Motor neuron (in vitro differentiated cells): ENCODE results near the gene IRAK2. TPM values are rescaled to one million over a fixed set of nuclear protein-coding genes. Genes with fewer than 3 reads are reported as not detected.
A peak's percentile ranks its signal among the peaks of the same experiment; 100 is the strongest.

Experiments
- ATAC-seq, 8 experiments: fragments of 200-7000 bp; cut with Tn5 transposase; replicated peaks in 6 of 8; 2 replicates each; pipeline ENCODE4 v1.8.0; 2021; ENCODE audit warnings: mild to moderate bottlenecking in 8 of 8, moderate library complexity in 8 of 8
- H3K27ac ChIP-seq, 2 donors: fragments of 250-450 bp; sonication (Bioruptor Pico); 2 replicates each; pipeline ENCODE4 v1.9.0; 2021; ENCODE audit warnings: antibody characterized with exemption in 2 of 2, mild to moderate bottlenecking in 2 of 2, moderate library complexity in 1 of 2
- H3K4me1 ChIP-seq, 2 donors: fragments of 250-450 bp; sonication (Bioruptor Pico); replicated peaks in 1 of 2; 2 replicates each; pipeline ENCODE4 v1.6.1; 2021; ENCODE audit warnings: antibody characterized with exemption in 2 of 2, mild to moderate bottlenecking in 2 of 2, moderate library complexity in 1 of 2
- H3K4me3 ChIP-seq, 5 donors: fragments of 250-450 bp; sonication (Bioruptor Pico); 2 replicates each; pipeline ENCODE4 v1.9.0; 2021; ENCODE audit warnings: antibody characterized with exemption in 5 of 5, mild to moderate bottlenecking in 5 of 5, moderate library complexity in 4 of 5
- WGBS, 10 experiments: fragments of 450-650 bp; shearing (Covaris generic); methylation state at CpG; one replicate each; pipeline ENCODE4 v1.0.0; 2022; 5-methylcytosine and 5-hydroxymethylcytosine counted together
- in situ Hi-C, 9 experiments: fragments of 400-800 bp; cut with MboI; loops; one replicate each; pipeline ENCODE4 v1.15.0; 2021; ENCODE audit warnings: low sequenced_read_pairs in 9 of 9, low pct_unique_long_range_greater_than_20kb in 2 of 9; ENCODE audit not compliant: unreplicated experiment in 9 of 9
- total RNA-seq, 8 experiments: library from RNA; unstranded; fragments of 300-600 nt; gene quantifications; 2 replicates each; pipeline versions ENCODE4 v1.2.3 to v1.2.4, GENCODE V29; 2022

The IRAK2 gene
- total RNA-seq, 8 experiments from 2014 or later = 0.63 to 2.5 (median 1.7) TPM

DNA sequence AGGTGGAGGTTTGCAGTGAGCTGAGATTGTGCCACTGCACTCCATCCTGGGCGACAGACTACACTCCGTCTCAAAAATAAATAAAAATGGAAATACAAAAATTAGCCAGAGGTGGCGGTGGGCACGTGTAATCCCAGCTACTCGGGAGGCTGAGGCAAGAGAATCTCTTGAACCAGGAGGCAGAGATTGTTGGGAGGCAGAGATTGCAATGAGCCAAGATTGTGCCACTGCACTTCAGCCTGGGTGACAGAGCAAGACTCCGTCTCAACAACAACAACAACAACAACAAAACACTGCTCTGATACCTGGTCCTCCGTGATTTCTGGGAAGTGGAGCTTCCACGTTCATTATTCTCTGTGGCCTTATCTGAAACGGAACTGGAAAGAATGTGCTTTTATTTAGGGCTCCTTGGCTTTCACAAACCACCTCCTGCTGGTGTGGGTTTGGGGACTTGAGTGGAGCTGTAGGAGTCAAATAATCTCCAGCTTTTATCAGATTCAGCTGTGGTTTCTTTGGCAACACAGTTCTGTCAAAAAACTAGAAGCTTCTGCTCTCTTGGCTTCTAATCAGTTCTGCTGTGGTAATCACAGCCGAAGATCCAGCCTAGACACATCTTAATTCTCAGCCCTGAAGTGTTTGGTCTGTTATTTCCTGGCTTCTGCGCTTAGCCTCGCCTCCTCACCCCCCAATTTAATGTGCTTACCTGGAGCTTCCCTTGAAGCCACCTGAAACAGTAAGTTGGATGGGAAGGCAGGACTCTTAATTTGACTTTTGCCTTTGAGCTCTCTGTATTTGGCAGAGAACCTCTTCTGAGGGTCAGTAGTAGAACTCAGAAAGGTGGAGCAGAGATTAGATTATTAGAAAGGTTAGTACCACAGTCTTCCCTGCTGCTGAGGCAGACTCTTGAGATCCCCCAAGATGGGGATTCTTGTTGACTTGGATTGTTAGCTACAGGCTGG is 21.4 kb downstream of the IRAK2 start:
- Histone ChIP-seq H3K27ac (no peak overlapping the region), H3K4me3 (no peak overlapping the region), H3K4me1 (peaks cover 0 to 6% of the 10 kb centered on the region in 2 donors)
- ATAC-seq = no peak
- in situ Hi-C loops = no loop called here
- WGBS, 10 experiments = 51 to 100% (median 92%) methylated on average over 1 to 12 of the region's 12 CpGs; no CpG with 5 or more reads in 2 of the 10 experiments

DNA sequence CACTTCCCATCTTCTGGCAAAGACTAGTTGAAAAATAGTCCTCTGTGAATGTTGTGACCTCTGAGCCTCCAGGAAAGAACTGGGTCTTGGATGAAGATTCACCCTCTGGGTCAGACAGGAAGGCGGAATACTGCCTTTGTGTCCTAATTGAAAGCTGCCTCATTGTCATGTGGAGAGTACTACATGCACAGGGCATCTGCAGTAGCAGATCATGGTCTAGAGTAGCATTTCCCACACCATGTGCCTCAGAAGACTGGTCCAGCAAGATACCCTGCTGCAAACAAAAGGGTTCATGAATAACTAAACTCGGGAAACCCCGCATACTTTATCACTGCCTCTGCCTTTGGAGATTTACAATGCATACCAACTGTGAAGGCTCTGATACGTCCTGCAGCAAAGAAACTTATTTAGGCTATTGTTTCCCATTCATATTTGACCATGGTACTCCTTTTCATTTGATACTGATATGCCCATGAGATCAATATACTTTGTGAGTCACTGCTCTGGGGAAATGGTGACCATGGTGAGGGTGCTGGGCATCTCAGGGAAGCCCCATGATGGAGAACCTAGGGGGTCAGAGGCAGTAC is 22.7 kb downstream of the IRAK2 start:
- ATAC-seq = peak in 3 of 8 experiments; percentile 32 to 58 (median 52)
- no peak overlapping the region for H3K4me3 ChIP-seq
- peaks cover 0 to 14% of the 10 kb centered on the region in 2 donors for H3K4me1 ChIP-seq
- in situ Hi-C loops = no loop called here
- H3K27ac ChIP-seq = no peak overlapping the region
- 20 to 100% (median 69%) methylated on average over 1 to 3 of the region's 4 CpGs; no CpG with 5 or more reads in 2 of the 10 experiments for WGBS, 10 experiments

DNA sequence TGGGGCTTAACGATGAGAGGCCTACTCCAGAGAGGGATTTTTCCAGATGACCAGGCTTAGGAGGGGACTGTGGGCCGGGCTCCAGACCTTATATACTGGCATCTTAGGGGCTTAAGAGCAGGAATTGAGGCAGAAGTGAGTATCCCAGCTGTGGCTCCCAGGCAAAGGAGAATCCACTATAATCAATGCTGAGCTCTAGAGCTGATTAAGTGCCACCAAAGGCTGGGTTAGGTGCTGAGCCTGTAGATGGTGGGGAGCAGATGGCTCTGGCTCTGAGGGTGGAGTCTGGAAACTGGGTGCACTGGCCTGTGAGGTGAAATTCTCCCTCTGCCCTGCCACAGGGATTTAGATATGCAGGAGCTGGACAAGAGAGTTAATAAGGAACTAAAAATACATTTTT is 23.2 kb downstream of the IRAK2 start:
- Histone ChIP-seq H3K4me1 (peaks cover 0 to 14% of the 10 kb centered on the region in 2 donors), H3K27ac (no peak overlapping the region), H3K4me3 (no peak overlapping the region)
- in situ Hi-C loops = no loop called here
- ATAC-seq = no peak
- 100% methylated on average over 1 to 2 of the region's 2 CpGs; no CpG with 5 or more reads in 6 of the 10 experiments for WGBS, 10 experiments

DNA sequence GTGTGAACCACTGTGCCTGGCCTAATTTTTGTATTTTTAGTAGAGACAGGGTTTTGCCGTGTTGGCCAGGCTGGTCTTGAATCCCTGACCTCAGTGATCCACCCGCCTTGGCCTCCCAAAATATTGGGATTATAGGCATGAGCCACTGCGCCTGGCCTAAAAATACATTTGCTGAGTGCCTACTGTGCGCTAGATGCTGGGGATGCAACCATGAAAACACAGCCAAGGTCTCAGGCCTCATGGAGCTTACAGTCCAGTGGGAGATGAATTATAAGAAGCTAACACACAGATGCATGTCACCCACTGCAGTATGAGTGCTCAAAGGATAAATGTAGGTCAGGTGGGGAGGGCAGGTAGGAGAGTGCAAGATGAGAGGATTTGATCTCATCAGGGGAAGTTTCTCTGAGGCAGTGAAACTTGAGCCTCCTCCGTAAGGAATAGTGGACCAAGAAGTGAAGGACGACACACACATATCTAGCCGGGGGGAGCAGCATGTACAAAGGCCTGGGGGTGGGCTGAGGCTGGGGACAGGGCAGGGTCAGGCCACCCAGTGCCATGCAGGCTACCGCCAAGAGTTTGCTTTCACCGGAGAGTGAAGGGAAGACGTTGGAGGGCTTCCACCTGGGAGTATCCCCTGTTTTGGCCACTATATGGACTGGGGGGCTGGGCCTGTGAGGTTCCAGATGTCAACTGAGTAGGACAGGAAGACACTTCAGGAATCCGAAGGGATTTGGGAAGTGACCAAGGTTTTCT is 24.3 kb downstream of the IRAK2 start:
- Histone ChIP-seq H3K4me3 (no peak overlapping the region), H3K27ac (no peak overlapping the region), H3K4me1 (peaks cover 0 to 14% of the 10 kb centered on the region in 2 donors)
- ATAC-seq = no peak
- in situ Hi-C loops = no loop called here
- 83 to 100% (median 100%) methylated on average over 1 to 4 of the region's 11 CpGs; no CpG with 5 or more reads in 5 of the 10 experiments for WGBS, 10 experiments

DNA sequence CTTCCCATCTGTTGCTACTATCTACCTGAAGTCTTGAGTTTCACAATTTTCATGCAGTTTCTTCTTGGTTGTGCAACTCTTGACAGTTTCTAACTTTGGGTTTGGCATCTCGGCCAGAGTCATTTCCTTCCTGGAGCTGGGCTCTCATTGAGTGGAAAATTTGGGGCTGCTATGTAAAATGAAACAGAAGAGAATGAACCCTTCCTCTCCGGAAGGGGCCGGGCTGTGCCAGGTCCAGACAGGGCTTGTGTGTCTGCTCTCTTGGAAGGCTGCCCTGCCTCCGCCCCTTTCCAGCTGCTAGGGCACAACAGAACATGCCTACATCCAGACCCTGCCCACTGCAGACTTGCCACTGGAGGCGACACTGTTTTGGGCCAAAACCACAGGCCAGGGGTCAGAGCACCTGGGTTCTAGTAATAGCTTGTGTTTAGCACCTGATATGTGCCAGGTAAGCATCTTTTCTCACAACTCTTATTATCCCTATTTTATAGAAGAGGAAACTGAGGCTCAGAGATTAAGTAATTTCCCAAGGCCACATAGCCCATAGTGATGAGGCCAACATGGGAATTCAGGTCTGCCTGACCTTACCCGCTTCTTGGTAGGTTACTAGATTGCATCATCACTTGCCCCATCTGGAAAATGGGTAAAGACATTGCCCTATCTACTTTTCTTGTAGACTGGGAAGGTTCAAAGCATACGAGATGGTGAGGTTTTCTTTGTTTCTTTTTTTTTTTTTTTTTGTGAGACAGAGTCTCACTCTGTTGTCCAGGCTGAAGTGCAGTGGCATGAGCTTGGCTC is 25.0 kb downstream of the IRAK2 start:
- 12 to 96% (median 77%) methylated on average over 1 to 5 of the region's 7 CpGs; no CpG with 5 or more reads in 2 of the 10 experiments for WGBS, 10 experiments
- H3K4me1 ChIP-seq = peaks cover 0 to 14% of the 10 kb centered on the region in 2 donors
- in situ Hi-C loops = no loop called here
- H3K4me3 ChIP-seq = no peak overlapping the region
- no peak overlapping the region for H3K27ac ChIP-seq
- peak in 1 of 8 experiments; percentile 9 for ATAC-seq

DNA sequence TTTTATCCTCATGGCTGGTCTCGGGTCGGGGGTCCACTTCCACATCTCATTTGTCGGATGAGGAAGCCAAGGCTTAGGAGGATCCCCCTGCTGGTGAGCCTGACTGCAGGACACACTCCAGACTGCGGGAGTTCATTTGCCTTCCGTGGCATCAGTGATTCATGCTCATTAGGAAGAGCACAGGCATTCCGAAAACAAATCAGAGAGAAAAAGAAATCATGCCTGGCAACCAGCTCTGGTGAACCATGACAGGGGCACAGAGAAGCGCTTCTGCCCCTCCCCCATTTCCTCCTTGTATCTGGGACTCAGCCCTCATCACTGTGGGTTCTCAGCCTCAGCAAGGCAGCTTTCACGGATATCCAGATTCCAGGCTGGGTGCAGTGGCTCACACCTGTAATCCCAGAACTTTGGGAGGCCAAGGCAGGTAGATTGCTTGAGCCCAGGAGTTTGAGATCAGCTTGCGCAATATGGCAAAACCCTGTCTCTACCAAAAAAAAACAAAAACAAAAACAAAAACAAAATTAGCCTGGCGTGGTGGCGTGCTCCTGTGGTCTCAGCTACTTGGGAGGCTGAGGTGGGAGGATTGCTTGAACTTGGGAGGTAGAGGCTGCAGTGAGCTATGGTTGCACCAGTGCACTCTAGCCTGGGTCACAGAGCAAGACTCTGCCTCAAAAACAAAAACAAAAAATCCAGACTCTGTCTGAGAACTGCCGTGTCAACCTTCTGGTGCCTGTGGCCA is 28.4 kb downstream of the IRAK2 start:
- in situ Hi-C loops = no loop called here
- Histone ChIP-seq H3K27ac (no peak overlapping the region), H3K4me1 (peaks cover 0 to 11% of the 10 kb centered on the region in 2 donors), H3K4me3 (no peak overlapping the region)
- peak in 6 of 8 experiments; percentile 10 to 47 (median 23) for ATAC-seq
- 4 to 100% (median 81%) methylated on average over 3 to 6 of the region's 12 CpGs; no CpG with 5 or more reads in 1 of the 10 experiments for whole genome bisulfite sequencing, 10 experiments

DNA sequence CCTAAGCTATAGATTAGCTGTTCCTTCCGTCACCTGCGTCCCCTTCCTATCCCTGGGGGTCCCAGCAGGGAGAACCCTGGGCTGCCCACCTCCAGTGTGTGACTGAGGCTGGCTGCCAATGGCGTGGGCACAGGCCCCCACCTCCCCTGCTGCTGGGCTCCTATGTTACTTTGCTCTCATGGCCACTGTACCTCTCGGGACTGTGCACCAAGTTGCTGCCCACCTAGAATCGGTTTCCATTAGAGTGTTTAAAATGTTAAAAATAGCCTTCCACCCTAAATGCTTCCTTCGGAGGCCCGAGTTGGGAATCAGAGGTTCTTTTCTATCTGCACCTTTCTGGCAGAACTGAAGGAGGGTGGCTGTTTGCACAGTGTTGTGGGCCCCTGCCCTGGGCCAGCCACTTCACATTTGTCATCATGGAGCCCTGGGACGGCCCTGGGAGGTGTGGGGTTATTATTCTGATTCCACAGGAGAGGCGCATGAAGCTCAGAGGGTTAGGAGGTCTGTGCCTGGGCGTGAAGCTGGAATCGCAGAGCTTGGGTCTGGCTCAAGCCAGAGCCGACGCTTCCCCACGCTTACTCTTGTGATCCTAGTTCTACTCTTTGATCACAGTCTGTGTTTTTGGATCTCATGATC is 29.1 kb downstream of the IRAK2 start:
- peaks cover 0 to 11% of the 10 kb centered on the region in 2 donors for H3K4me1 ChIP-seq
- no peak overlapping the region for H3K27ac ChIP-seq
- no peak overlapping the region for H3K4me3 ChIP-seq
- ATAC-seq = no peak
- in situ Hi-C loops = no loop called here
- 48 to 100% (median 85%) methylated on average over 1 to 8 of the region's 14 CpGs; no CpG with 5 or more reads in 2 of the 10 experiments for WGBS, 10 experiments

DNA sequence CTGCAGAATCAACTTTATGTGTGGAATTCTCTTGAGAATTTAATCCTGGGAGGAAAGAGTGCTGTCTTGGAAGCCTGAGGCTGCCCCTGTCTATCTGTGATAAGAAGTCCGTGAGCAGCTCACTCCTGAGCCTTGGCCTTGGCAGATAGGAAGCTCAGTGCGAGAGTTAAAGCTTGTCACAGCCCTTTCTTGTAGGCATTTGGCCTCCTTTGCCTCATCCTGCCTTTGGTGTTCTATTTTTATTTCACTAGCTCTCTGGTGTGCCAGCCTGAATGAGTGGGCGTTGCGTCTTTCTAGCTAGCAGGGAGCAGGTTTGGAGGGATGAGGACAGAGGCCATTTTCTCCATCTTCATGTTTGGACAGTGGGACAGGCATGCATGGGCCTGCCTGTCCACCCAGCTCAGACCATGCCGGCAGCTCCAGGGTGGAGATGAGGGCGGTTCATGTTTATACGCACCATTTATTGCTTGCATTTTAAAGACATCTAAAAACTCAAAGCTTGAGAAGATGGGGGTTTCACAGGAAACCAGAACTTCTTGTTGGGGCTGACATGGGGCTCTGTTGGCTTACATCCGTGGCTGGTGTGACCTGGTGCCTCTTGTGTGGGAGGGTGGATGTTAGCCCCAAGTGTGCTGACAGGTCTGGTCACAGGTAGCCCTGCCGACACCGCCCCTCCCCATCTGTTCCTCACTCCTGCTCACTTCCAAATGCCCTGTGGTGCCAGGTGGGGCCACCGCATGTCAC is 29.8 kb downstream of the IRAK2 start:
- WGBS, 10 experiments = 53 to 93% (median 86%) methylated on average over 2 to 11 of the region's 11 CpGs; no CpG with 5 or more reads in 2 of the 10 experiments
- ATAC-seq = peak in 3 of 8 experiments; percentile 25 to 39 (median 34)
- in situ Hi-C loops = no loop called here
- H3K27ac ChIP-seq = no peak overlapping the region
- H3K4me3 ChIP-seq = no peak overlapping the region
- H3K4me1 ChIP-seq = peaks cover 0 to 11% of the 10 kb centered on the region in 2 donors

DNA sequence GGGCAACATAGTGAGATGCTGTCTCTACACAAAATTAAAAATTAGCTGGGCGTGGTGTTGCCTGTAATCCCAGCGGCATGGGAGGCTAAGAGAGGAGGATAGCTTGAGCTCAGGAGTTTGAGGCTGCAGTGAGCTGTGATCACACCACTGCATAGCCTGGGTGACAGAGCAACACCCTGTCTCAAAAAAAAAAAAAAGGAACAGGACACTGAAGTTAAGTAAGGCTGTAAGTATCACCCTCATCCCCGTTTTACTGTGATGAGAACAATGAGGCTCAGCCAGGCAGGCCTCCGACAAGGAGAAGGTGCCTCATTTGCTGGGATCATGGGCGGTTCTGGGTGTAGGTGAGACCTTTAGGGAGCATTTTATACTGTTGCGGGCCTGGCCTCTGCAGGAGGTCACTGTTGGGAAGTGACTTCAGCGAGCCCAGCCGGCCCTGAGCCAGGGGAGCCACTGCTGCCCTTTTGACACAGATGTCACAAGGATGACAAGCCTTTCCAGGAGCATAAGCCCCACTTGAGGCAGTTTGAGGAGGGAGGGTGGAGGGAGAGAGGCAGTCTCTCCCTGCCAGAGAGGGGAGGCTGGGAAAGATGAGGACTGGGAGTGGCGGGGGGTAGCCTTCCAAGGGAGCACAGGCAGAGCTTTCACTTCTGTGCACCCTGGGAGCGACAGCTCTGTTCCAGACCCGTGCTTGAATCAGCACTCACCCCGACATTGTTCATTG is 30.8 kb downstream of the IRAK2 start:
- H3K4me1 ChIP-seq = peaks cover 0 to 11% of the 10 kb centered on the region in 2 donors
- H3K27ac ChIP-seq = no peak overlapping the region
- no peak for ATAC-seq
- WGBS, 10 experiments = 0 to 90% (median 63%) methylated on average over 1 to 6 of the region's 12 CpGs; no CpG with 5 or more reads in 2 of the 10 experiments
- in situ Hi-C loops = no loop called here
- H3K4me3 ChIP-seq = no peak overlapping the region

DNA sequence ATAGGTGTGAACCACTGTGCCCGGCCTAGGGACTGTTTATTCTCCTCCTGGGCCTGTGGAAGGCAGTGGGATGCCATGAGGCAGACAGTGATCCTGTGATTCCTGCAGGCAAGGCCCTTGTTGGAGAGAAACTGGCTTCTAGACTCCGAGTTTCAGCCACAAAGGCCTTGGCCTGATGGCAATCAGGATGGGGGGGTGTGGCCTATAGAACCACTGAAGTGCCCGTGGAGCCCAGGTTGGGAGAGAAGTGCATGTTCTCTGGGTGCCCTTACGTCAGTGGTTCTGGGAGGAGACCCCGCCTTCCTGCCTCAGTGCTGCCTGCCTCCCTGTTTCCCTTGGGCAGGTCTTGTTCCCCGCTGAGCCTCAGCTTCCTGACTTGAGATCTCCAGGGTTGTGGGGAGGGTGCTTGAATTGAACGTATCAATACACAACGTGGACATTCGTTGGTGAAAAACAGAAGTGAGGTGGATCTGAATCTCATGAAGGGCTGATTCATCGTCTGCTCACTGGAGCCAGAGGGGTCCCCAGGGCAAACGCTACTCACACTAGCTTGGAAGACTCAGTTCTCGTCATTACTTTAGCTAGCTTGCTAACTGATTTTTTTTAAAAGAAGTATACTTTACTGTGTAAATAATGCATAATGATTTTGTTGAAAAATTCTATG is 31.8 kb downstream of the IRAK2 start:
- H3K4me3 ChIP-seq = no peak overlapping the region
- H3K27ac ChIP-seq = no peak overlapping the region
- peaks cover 0 to 8% of the 10 kb centered on the region in 2 donors for H3K4me1 ChIP-seq
- no peak for ATAC-seq
- 27 to 100% (median 67%) methylated on average over 1 to 8 of the region's 12 CpGs; no CpG with 5 or more reads in 1 of the 10 experiments for WGBS, 10 experiments
- in situ Hi-C loops = no loop called here
